Peyer's patch (tissue), 4 donors: ENCODE data around the gene SUPT4H1.

Experiments used
- POLR2A ChIP-seq, 2 donors: fragments of 450-650 bp; IDR thresholded peaks; one replicate each; pipeline ENCODE4 v1.5.1; 2017; ENCODE audit warnings: antibody characterized with exemption in 2 of 2, mild to moderate bottlenecking in 2 of 2, moderate library complexity in 2 of 2
- TF ChIP-seq, protein P1 (sequence below), 6 experiments: fragments of 450-650 bp in 4 of 6; fragments of 200-600 bp in 2 of 6; sonication (generic) in 1 of 6; IDR thresholded peaks; one replicate each; pipeline ENCODE4 v1.5.1; 2017 to 2019; ENCODE audit warnings: antibody characterized with exemption in 6 of 6, mild to moderate bottlenecking in 3 of 6, moderate library complexity in 1 of 6

- no peak for TF ChIP-seq POLR2A (IDR thresholded peaks at IDR 0.05)
- TF ChIP-seq, protein P1, sequence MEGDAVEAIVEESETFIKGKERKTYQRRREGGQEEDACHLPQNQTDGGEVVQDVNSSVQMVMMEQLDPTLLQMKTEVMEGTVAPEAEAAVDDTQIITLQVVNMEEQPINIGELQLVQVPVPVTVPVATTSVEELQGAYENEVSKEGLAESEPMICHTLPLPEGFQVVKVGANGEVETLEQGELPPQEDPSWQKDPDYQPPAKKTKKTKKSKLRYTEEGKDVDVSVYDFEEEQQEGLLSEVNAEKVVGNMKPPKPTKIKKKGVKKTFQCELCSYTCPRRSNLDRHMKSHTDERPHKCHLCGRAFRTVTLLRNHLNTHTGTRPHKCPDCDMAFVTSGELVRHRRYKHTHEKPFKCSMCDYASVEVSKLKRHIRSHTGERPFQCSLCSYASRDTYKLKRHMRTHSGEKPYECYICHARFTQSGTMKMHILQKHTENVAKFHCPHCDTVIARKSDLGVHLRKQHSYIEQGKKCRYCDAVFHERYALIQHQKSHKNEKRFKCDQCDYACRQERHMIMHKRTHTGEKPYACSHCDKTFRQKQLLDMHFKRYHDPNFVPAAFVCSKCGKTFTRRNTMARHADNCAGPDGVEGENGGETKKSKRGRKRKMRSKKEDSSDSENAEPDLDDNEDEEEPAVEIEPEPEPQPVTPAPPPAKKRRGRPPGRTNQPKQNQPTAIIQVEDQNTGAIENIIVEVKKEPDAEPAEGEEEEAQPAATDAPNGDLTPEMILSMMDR (IDR thresholded peaks at IDR 0.05): no peak
Measured at GRCh38 chr17:58330538-58330996, 21.4 kb downstream of the SUPT4H1 start.
